Calu3 (cell line): ENCODE results near the gene BRD2. TPM values are rescaled to one million over a fixed set of nuclear protein-coding genes. Genes with fewer than 3 reads are reported as not detected.

Experiments used
- BruUV-seq: library from RNA; stranded (reverse); fragments of 400-500 nt; replicated peaks from 2 replicates; lab custom pipeline; 2021; lab: Mats Ljungman, UMichigan
- CTCF ChIA-PET: fragments of 300-600 bp; sonication (Branson Sonifier 250); formaldehyde crosslinking; loops from one replicate; lab custom pipeline; 2022; ENCODE audit warnings: antibody characterized with exemption; lab: Charles Lee
- DNase-seq: peaks from one replicate; pipeline ENCODE4 v3.0.0; 2022
- H3K27ac Mint-ChIP-seq: one replicate; pipeline ENCODE4 v1.8.0; 2022; ENCODE audit warnings: mixed read lengths; ENCODE audit not compliant: unreplicated experiment
- H3K27me3 Mint-ChIP-seq: one replicate; pipeline ENCODE4 v1.8.0; 2022; ENCODE audit warnings: mixed read lengths; ENCODE audit not compliant: unreplicated experiment
- H3K36me3 Mint-ChIP-seq: one replicate; pipeline ENCODE4 v1.8.0; 2022; ENCODE audit warnings: mild to moderate bottlenecking, moderate library complexity, mixed read lengths; ENCODE audit not compliant: insufficient read depth, unreplicated experiment
- H3K4me1 Mint-ChIP-seq: one replicate; pipeline ENCODE4 v1.8.0; 2022; ENCODE audit warnings: mild to moderate bottlenecking, low read depth, mixed read lengths; ENCODE audit not compliant: unreplicated experiment
- H3K4me3 Mint-ChIP-seq: one replicate; pipeline ENCODE4 v1.8.0; 2022; ENCODE audit warnings: mild to moderate bottlenecking, low read depth, moderate library complexity, mixed read lengths; ENCODE audit not compliant: unreplicated experiment
- H3K9me3 Mint-ChIP-seq: one replicate; pipeline ENCODE4 v1.8.0; 2022; ENCODE audit warnings: low read depth, mixed read lengths; ENCODE audit not compliant: unreplicated experiment
- intact Hi-C: fragments of 100-400 bp; cut with micrococcal nuclease; formaldehyde crosslinking; loops from one replicate; pipeline ENCODE4 v1.10.0; 2022; ENCODE audit not compliant: unreplicated experiment
- total RNA-seq: library from RNA; stranded (reverse); gene quantifications from 2 replicates; pipeline ENCODE4 v1.2.3, GENCODE V29; 2022
- TF ChIP-seq, protein P1 (sequence below): fragments of 200-600 bp; IDR thresholded peaks from one replicate; pipeline ENCODE4 v1.8.0; 2022; ENCODE audit warnings: antibody characterized with exemption; ENCODE audit not compliant: unreplicated experiment

The BRD2 gene
- total RNA-seq, 1 experiment from 2014 or later: 356 TPM

DNA sequence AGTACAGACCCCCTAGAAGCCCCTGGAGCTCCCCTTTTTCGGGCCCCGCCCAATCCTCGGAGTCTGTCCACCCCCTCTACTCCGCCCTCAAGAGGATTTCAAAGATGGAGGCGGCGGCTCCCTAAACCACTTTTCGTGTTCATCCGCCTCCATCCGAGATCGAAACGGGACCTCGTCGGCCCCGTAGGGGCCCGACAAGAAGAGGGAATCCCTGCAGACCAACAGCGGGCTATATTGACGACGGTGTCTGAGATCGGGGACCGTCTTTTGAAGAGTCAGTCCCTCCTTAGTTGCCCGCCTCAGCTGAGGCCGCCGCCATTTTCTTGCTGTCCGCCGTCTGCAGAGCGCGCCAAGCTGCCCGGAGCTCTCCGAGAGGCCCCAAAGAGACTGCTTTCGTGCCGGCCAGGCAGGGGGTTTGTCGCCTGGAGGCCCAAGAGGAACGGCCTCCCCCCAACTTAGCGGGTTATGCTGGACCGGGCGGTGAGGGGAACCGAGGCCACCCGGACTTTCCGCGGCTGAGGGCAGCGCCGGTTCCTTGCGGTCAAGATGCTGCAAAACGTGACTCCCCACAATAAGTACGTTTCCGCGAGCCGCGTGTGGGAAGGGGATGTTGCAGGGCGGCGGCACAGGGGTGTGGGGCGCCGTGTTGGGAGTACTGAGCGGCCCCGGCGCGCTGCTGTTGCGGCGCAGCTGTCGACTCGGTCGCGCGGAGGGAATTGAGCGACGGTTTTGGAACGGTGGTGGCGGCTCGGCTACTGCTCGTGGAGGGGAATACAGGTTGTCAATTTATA is 4.2 kb downstream of the BRD2 start:
- CTCF ChIA-PET: interaction anchor here (0.6 to 11.8 kb wide), 10 partner anchors 12 to 408 kb away, joined by 3 to 143 read pairs (median 7); partner anchors contain the start of genes HLA-DMA, HSD17B8, PSMB9 and TAP1

DNA sequence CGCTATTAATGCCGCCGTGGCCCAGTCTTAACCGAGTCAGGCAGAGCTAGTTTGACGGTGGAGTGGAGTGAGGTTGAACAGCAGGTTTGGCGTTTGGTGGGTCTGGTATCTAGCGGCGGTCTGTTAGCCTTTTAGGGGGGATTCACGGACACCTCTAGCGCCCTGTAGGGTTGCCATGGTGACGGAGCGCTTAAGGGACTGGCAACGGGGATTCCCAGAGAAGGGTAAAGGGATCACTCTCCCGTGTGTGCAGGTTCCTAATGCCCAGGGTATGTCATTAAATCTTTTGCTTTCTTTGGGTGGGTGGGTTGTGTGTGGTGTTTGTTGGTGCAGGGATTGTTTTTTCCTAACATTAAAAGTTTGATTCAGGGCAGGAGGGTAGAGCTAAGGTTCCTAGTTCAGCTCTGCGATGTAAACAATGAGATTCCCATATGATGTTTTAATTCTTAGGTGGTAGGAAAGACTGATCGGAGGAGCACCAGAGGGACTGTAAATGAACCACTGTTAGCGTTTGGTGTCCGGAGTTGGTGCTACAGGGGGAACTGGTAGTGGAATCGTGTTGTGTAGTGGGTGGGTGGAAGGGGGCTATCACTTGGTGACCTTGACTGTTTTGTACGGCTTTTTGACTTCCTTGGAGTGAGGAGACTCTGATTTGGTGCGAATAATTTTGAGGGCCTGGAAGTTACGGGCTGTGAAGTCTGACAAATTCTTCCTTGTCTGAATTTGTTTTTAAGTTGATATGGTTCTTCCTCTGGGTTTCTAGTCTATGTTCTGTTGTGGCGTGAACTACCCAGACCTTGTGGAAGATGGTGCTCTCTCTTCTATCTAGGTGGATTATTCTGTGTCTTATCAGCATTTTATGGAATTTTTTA is 5.0 kb downstream of the BRD2 start:
- Mint-ChIP-seq H3K4me3 (peak overlapping the region; percentile 77), H3K4me1 (peaks cover 36% of the 10 kb centered on the region), H3K9me3 (no peaks in the 10 kb centered on the region), H3K36me3 (peaks cover 100% of the 10 kb centered on the region), H3K27ac (peak overlapping the region; percentile 85), H3K27me3 (no peaks in the 10 kb centered on the region)
- DNase-seq: peak; percentile 61
- TF ChIP-seq, protein P1, sequence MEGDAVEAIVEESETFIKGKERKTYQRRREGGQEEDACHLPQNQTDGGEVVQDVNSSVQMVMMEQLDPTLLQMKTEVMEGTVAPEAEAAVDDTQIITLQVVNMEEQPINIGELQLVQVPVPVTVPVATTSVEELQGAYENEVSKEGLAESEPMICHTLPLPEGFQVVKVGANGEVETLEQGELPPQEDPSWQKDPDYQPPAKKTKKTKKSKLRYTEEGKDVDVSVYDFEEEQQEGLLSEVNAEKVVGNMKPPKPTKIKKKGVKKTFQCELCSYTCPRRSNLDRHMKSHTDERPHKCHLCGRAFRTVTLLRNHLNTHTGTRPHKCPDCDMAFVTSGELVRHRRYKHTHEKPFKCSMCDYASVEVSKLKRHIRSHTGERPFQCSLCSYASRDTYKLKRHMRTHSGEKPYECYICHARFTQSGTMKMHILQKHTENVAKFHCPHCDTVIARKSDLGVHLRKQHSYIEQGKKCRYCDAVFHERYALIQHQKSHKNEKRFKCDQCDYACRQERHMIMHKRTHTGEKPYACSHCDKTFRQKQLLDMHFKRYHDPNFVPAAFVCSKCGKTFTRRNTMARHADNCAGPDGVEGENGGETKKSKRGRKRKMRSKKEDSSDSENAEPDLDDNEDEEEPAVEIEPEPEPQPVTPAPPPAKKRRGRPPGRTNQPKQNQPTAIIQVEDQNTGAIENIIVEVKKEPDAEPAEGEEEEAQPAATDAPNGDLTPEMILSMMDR: no peak
- CTCF ChIA-PET: interaction anchor here (0.6 to 11.8 kb wide), 5 partner anchors 11 to 226 kb away, joined by 3 to 143 read pairs (median 4); partner anchors contain the start of gene HLA-DMA
- no TSS peak for BruUV-seq
- intact Hi-C loops: no loop called here

More for the DNA sequence above, 4.2 kb downstream of the BRD2 start:
- Mint-ChIP-seq H3K4me1 (peaks cover 33% of the 10 kb centered on the region), H3K27ac (peak overlapping the region; percentile 85), H3K27me3 (no peaks in the 10 kb centered on the region), H3K36me3 (peaks cover 100% of the 10 kb centered on the region), H3K9me3 (no peaks in the 10 kb centered on the region), H3K4me3 (peak overlapping the region; percentile 77)
- TSS peak; percentile 26 for BruUV-seq
- no peak for DNase-seq
- TF ChIP-seq, protein P1: no peak
- intact Hi-C loops: no loop called here

DNA sequence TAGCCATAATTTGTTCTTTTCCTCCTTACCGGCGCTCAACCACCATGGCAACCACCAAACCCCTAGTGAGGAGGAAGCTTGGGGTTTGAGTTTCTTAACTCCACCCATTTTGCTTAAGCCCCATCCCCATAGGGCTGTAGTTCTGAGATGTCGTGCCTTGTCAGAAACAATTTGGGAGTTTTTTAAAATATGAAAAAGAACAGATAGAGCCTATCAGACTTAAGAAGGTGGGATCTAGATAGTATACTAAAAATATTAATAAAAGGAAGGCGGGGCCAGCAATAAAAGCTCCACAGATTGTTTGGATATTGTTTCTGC is 5.6 kb downstream of the BRD2 start:
- CTCF ChIA-PET: interaction anchor here (0.6 to 11.8 kb wide), 4 partner anchors 11 to 226 kb away, joined by 3 to 143 read pairs (median 40); partner anchors contain the start of gene HLA-DMA

More for the DNA sequence above, 5.6 kb downstream of the BRD2 start:
- H3K4me3 Mint-ChIP-seq: peak overlapping the region; percentile 77
- peaks cover 38% of the 10 kb centered on the region for H3K4me1 Mint-ChIP-seq
- DNase-seq: peak; percentile 57
- H3K36me3 Mint-ChIP-seq: peaks cover 100% of the 10 kb centered on the region
- intact Hi-C loops: no loop called here
- H3K27ac Mint-ChIP-seq: peak overlapping the region; percentile 85
- TF ChIP-seq, protein P1: no peak
- BruUV-seq: no TSS peak
- no peaks in the 10 kb centered on the region for H3K27me3 Mint-ChIP-seq
- no peaks in the 10 kb centered on the region for H3K9me3 Mint-ChIP-seq
